HEK293 (cell line): ENCODE data around the gene ENDOG.

Source experiments
- CTCF ChIA-PET: fragments of 350-600 bp; formaldehyde crosslinking; extraction: SDS; loops from one replicate; lab custom pipeline; 2021; ENCODE audit warnings: antibody characterized with exemption; lab: Yijun Ruan, JAX
- POLR2A ChIA-PET: fragments of 300-600 bp; formaldehyde crosslinking; extraction: SDS; loops from one replicate; lab custom pipeline; 2020; ENCODE audit warnings: antibody characterized with exemption, inconsistent platforms; lab: Yijun Ruan, JAX
- H3K27ac ChIP-seq: fragments of 200-500 bp; sonication (Bioruptor generic); 2 replicates; pipeline ENCODE4 v1.5.1; 2014; ENCODE audit warnings: low read depth, low read length, control low read depth, inconsistent platforms; ENCODE audit errors: extremely low read depth
- H3K36me3 ChIP-seq, 2 experiments: fragments of 200-500 bp in 1 of 2; sonication (Bioruptor generic) in 1 of 2; 1 replicate in 1 of 2; 2 replicates in 1 of 2; pipeline ENCODE4 v1.5.1; 2014 to 2017; ENCODE audit warnings: inconsistent platforms in 2 of 2, low read length in 2 of 2; ENCODE audit not compliant: control insufficient read depth in 2 of 2, insufficient read depth in 1 of 2
- H3K4me1 ChIP-seq: fragments of 200-500 bp; sonication (Bioruptor generic); 2 replicates; pipeline ENCODE4 v1.5.1; 2014; ENCODE audit warnings: mild to moderate bottlenecking, low read length, inconsistent platforms; ENCODE audit not compliant: control insufficient read depth, insufficient read depth
- H3K4me3 ChIP-seq: 2 replicates; pipeline ENCODE4 v1.5.1; 2011; ENCODE audit warnings: low read depth, mild to moderate bottlenecking, control low read depth, low read length, moderate library complexity
- H3K9me3 ChIP-seq: fragments of 200-500 bp; sonication (Bioruptor generic); 2 replicates; pipeline ENCODE4 v1.5.1; 2014; ENCODE audit warnings: low read depth, low read length, inconsistent platforms; ENCODE audit not compliant: control insufficient read depth, insufficient read depth
- GLI4 ChIP-seq: fragments of 450-650 bp; formaldehyde crosslinking; IDR thresholded peaks from 2 replicates; pipeline ENCODE4 v1.5.1; 2016; ENCODE audit warnings: missing biosample characterization, missing genetic modification characterization
- IKZF3 ChIP-seq: fragments of 450-650 bp; IDR thresholded peaks from 2 replicates; pipeline ENCODE4 v1.5.0; 2018; ENCODE audit warnings: missing biosample characterization, mild to moderate bottlenecking, missing genetic modification characterization, moderate library complexity
- MYNN ChIP-seq: fragments of 450-650 bp; formaldehyde crosslinking; IDR thresholded peaks from 2 replicates; pipeline ENCODE4 v1.5.1; 2016; ENCODE audit warnings: missing biosample characterization, missing genetic modification characterization, borderline replicate concordance
- SCRT1 ChIP-seq: fragments of 450-650 bp; formaldehyde crosslinking; IDR thresholded peaks from 2 replicates; pipeline ENCODE4 v1.5.1; 2016; ENCODE audit warnings: missing biosample characterization, missing genetic modification characterization, borderline replicate concordance
- YY1 ChIP-seq: fragments of 450-650 bp; formaldehyde crosslinking; IDR thresholded peaks from 2 replicates; pipeline ENCODE4 v1.5.1; 2018; ENCODE audit warnings: missing biosample characterization, missing genetic modification characterization
- ZFP3 ChIP-seq: fragments of 450-650 bp; formaldehyde crosslinking; IDR thresholded peaks from 2 replicates; pipeline ENCODE4 v1.5.1; 2016; ENCODE audit warnings: low read depth, missing biosample characterization, missing genetic modification characterization
- ZNF184 ChIP-seq: fragments of 450-650 bp; IDR thresholded peaks from 2 replicates; pipeline ENCODE4 v1.5.1; 2018; ENCODE audit warnings: missing biosample characterization, mild to moderate bottlenecking, missing genetic modification characterization
- ZNF2 ChIP-seq: fragments of 450-650 bp; formaldehyde crosslinking; IDR thresholded peaks from 2 replicates; pipeline ENCODE4 v1.5.1; 2016; ENCODE audit warnings: missing biosample characterization, missing genetic modification characterization
- ZNF529 ChIP-seq: fragments of 450-650 bp; formaldehyde crosslinking; IDR thresholded peaks from 2 replicates; pipeline ENCODE4 v1.5.1; 2017; ENCODE audit warnings: missing genetic modification characterization, missing biosample characterization; ENCODE audit not compliant: insufficient replicate concordance
- ZNF549 ChIP-seq: fragments of 450-650 bp; IDR thresholded peaks from 2 replicates; pipeline ENCODE4 v1.5.1; 2018; ENCODE audit warnings: missing biosample characterization, missing genetic modification characterization, mild to moderate bottlenecking, inconsistent platforms, moderate library complexity
- ZNF560 ChIP-seq: fragments of 450-650 bp; formaldehyde crosslinking; IDR thresholded peaks from 2 replicates; pipeline ENCODE4 v1.5.1; 2017; ENCODE audit warnings: missing biosample characterization, missing genetic modification characterization, borderline replicate concordance
- ZNF561 ChIP-seq: fragments of 450-650 bp; IDR thresholded peaks from 2 replicates; pipeline ENCODE4 v1.5.1; 2018; ENCODE audit warnings: missing biosample characterization, missing genetic modification characterization, borderline replicate concordance
- ZNF596 ChIP-seq: fragments of 450-650 bp; IDR thresholded peaks from 2 replicates; pipeline ENCODE4 v1.5.0; 2018; ENCODE audit warnings: missing biosample characterization, mild to moderate bottlenecking, missing genetic modification characterization, moderate library complexity
- ZNF624 ChIP-seq: fragments of 450-650 bp; formaldehyde crosslinking; IDR thresholded peaks from 2 replicates; pipeline ENCODE4 v1.5.1; 2017; ENCODE audit warnings: missing biosample characterization, missing genetic modification characterization
- ZNF629 ChIP-seq: fragments of 450-650 bp; formaldehyde crosslinking; IDR thresholded peaks from 2 replicates; pipeline ENCODE4 v1.5.1; 2017; ENCODE audit warnings: missing biosample characterization, missing genetic modification characterization
- ZNF701 ChIP-seq: fragments of 450-650 bp; formaldehyde crosslinking; IDR thresholded peaks from 2 replicates; pipeline ENCODE4 v1.5.1; 2016; ENCODE audit warnings: missing biosample characterization, missing genetic modification characterization
- ZNF76 ChIP-seq: fragments of 450-650 bp; formaldehyde crosslinking; IDR thresholded peaks from 2 replicates; pipeline ENCODE4; 2016; ENCODE audit warnings: low read depth, missing biosample characterization, missing genetic modification characterization, borderline replicate concordance
- ZNF777 ChIP-seq: fragments of 450-650 bp; formaldehyde crosslinking; IDR thresholded peaks from 2 replicates; pipeline ENCODE4 v1.5.1; 2017; ENCODE audit warnings: missing biosample characterization, missing genetic modification characterization, borderline replicate concordance
- ZNF830 ChIP-seq: fragments of 450-650 bp; IDR thresholded peaks from 2 replicates; pipeline ENCODE4 v1.5.0; 2018; ENCODE audit warnings: missing biosample characterization, missing genetic modification characterization, low read depth, mild to moderate bottlenecking, moderate library complexity
- TF ChIP-seq, protein P1 (sequence below): fragments of 450-650 bp; formaldehyde crosslinking; IDR thresholded peaks from 2 replicates; pipeline ENCODE4 v1.5.1; 2016; ENCODE audit warnings: missing biosample characterization, missing genetic modification characterization, borderline replicate concordance
- TF ChIP-seq, protein P2 (sequence below): fragments of 450-650 bp; formaldehyde crosslinking; IDR thresholded peaks from 2 replicates; pipeline ENCODE4 v1.5.1; 2016; ENCODE audit warnings: missing biosample characterization, missing genetic modification characterization
- TF ChIP-seq, protein P3 (sequence below): fragments of 450-650 bp; formaldehyde crosslinking; conservative IDR thresholded peaks from 2 replicates; pipeline ENCODE4 v1.5.1; 2016; ENCODE audit warnings: low read depth, missing biosample characterization, missing genetic modification characterization
- TF ChIP-seq, protein P4 (sequence below): fragments of 450-650 bp; formaldehyde crosslinking; optimal IDR thresholded peaks from 2 replicates; pipeline ENCODE3; 2016; ENCODE audit warnings: missing biosample characterization, mild to moderate bottlenecking, missing genetic modification characterization
- TF ChIP-seq, protein P5 (sequence below): fragments of 450-650 bp; formaldehyde crosslinking; IDR thresholded peaks from 2 replicates; pipeline ENCODE4 v1.5.1; 2016; ENCODE audit warnings: missing biosample characterization, missing genetic modification characterization

Gene ENDOG

DNA sequence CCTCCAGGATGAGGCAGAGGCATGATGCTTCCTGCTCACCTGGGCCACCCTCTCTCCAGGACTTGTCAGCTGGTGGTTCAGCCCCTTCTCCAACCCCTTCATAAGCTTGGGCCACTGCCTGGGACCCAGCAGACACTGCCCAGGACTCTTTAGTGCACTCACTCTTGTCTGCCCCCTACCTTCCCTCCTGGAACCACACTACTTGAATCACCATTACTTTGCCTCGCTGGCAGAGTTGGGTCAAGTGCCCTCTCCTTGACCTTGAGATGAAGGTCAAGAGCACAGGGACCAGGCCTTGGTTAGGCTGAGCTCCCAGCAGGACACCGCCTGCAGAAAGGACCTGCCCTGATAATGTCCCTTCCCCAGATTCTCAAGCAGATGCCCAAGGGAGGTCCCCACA lies 8.5 kb upstream of the ENDOG start:
- H3K4me1 ChIP-seq: no peaks in the 10 kb centered on the region
- H3K36me3 ChIP-seq: peaks cover 0 to 45% of the 10 kb centered on the region in 2 experiments; a peak in 2 of 3 replicates
- no peaks in the 10 kb centered on the region for H3K9me3 ChIP-seq
- H3K4me3 ChIP-seq: no peak overlapping the region
- ChIA-PET POLR2A (interaction anchor here (1.2 kb wide), 1 partner anchor 8 kb away, joined by 5 read pairs; the partner anchor contains the start of gene ENDOG), CTCF (interaction anchor here (0.6 to 1.7 kb wide), 8 partner anchors 8 to 174 kb away, joined by 3 to 7 read pairs (median 4); partner anchors contain the start of genes ENDOG and TBC1D13)
- TF ChIP-seq GLI4 (no peak), ZNF777 (tag by site-specific recombination) (no peak), ZFP3 (tag by site-specific recombination) (no peak), ZNF596 (tag by site-specific recombination) (no peak), IKZF3 (no peak), ZNF184 (tag by site-specific recombination) (no peak), ZNF629 (no peak), ZNF76 (no peak), MYNN (tag by site-specific recombination) (no peak), ZNF529 (no peak), SCRT1 (tag by site-specific recombination) (no peak), ZNF561 (tag by site-specific recombination) (no peak), ZNF701 (tag by site-specific recombination) (no peak)
- TF ChIP-seq, protein P1, sequence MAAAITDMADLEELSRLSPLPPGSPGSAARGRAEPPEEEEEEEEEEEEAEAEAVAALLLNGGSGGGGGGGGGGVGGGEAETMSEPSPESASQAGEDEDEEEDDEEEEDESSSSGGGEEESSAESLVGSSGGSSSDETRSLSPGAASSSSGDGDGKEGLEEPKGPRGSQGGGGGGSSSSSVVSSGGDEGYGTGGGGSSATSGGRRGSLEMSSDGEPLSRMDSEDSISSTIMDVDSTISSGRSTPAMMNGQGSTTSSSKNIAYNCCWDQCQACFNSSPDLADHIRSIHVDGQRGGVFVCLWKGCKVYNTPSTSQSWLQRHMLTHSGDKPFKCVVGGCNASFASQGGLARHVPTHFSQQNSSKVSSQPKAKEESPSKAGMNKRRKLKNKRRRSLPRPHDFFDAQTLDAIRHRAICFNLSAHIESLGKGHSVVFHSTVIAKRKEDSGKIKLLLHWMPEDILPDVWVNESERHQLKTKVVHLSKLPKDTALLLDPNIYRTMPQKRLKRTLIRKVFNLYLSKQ (tag by site-specific recombination): no peak
- TF ChIP-seq, protein P2, sequence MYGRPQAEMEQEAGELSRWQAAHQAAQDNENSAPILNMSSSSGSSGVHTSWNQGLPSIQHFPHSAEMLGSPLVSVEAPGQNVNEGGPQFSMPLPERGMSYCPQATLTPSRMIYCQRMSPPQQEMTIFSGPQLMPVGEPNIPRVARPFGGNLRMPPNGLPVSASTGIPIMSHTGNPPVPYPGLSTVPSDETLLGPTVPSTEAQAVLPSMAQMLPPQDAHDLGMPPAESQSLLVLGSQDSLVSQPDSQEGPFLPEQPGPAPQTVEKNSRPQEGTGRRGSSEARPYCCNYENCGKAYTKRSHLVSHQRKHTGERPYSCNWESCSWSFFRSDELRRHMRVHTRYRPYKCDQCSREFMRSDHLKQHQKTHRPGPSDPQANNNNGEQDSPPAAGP (tag by site-specific recombination): no peak
- TF ChIP-seq, protein P3, sequence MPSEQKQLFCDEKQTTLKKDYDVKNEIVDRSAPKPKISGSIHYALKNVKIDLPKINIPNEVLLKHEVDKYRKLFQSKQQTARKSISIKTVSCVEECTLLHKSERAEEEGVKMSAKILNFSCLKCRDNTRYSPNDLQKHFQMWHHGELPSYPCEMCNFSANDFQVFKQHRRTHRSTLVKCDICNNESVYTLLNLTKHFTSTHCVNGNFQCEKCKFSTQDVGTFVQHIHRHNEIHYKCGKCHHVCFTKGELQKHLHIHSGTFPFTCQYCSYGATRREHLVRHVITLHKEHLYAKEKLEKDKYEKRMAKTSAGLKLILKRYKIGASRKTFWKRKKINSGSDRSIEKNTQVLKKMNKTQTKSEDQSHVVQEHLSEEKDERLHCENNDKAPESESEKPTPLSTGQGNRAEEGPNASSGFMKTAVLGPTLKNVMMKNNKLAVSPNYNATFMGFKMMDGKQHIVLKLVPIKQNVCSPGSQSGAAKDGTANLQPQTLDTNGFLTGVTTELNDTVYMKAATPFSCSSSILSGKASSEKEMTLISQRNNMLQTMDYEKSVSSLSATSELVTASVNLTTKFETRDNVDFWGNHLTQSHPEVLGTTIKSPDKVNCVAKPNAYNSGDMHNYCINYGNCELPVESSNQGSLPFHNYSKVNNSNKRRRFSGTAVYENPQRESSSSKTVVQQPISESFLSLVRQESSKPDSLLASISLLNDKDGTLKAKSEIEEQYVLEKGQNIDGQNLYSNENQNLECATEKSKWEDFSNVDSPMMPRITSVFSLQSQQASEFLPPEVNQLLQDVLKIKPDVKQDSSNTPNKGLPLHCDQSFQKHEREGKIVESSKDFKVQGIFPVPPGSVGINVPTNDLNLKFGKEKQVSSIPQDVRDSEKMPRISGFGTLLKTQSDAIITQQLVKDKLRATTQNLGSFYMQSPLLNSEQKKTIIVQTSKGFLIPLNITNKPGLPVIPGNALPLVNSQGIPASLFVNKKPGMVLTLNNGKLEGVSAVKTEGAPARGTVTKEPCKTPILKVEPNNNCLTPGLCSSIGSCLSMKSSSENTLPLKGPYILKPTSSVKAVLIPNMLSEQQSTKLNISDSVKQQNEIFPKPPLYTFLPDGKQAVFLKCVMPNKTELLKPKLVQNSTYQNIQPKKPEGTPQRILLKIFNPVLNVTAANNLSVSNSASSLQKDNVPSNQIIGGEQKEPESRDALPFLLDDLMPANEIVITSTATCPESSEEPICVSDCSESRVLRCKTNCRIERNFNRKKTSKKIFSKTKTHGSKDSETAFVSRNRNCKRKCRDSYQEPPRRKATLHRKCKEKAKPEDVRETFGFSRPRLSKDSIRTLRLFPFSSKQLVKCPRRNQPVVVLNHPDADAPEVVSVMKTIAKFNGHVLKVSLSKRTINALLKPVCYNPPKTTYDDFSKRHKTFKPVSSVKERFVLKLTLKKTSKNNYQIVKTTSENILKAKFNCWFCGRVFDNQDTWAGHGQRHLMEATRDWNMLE: no peak
- TF ChIP-seq, protein P4, sequence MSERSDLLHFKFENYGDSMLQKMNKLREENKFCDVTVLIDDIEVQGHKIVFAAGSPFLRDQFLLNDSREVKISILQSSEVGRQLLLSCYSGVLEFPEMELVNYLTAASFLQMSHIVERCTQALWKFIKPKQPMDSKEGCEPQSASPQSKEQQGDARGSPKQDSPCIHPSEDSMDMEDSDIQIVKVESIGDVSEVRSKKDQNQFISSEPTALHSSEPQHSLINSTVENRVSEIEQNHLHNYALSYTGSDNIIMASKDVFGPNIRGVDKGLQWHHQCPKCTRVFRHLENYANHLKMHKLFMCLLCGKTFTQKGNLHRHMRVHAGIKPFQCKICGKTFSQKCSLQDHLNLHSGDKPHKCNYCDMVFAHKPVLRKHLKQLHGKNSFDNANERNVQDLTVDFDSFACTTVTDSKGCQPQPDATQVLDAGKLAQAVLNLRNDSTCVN: no peak
- H3K27ac ChIP-seq: no peak overlapping the region

DNA sequence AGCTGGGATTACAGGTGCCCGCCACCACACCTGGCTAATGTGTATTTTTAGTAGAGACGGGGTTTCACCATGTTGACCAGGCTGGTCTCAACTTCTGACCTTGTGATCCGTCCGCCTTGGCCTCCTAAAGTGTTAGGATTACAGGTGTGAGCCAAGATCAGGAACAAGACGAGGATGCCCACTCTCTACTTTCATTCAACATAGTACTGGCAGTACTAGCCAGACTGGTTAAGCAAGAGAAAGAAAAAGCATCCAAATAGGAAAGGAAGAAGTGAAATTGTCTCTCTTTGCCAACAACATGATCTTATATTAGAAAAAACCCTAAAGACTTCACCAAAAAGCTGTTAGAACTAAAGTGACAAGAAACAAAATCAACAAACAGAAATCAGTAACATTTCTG lies 7.4 kb upstream of the ENDOG start:
- Histone ChIP-seq H3K36me3 (peaks cover 0 to 35% of the 10 kb centered on the region in 2 experiments; a peak in 2 of 3 replicates), H3K9me3 (no peaks in the 10 kb centered on the region), H3K4me1 (no peaks in the 10 kb centered on the region), H3K27ac (no peak overlapping the region), H3K4me3 (no peak overlapping the region)
- ChIA-PET POLR2A (no interaction called here), CTCF (interaction anchor here (0.6 to 1.7 kb wide), 6 partner anchors 7 to 411 kb away, joined by 3 to 7 read pairs (median 4); partner anchors contain the start of genes ENDOG and TBC1D13)
- TF ChIP-seq ZNF2 (tag by site-specific recombination): no peak
- TF ChIP-seq ZNF830 (tag by site-specific recombination): no peak
- no peak for TF ChIP-seq ZNF549 (tag by site-specific recombination)
- TF ChIP-seq ZNF624 (tag by site-specific recombination): no peak
- no peak for TF ChIP-seq YY1 (tag by site-specific recombination)
- no peak for TF ChIP-seq ZNF560 (tag by site-specific recombination)
- TF ChIP-seq, protein P5, sequence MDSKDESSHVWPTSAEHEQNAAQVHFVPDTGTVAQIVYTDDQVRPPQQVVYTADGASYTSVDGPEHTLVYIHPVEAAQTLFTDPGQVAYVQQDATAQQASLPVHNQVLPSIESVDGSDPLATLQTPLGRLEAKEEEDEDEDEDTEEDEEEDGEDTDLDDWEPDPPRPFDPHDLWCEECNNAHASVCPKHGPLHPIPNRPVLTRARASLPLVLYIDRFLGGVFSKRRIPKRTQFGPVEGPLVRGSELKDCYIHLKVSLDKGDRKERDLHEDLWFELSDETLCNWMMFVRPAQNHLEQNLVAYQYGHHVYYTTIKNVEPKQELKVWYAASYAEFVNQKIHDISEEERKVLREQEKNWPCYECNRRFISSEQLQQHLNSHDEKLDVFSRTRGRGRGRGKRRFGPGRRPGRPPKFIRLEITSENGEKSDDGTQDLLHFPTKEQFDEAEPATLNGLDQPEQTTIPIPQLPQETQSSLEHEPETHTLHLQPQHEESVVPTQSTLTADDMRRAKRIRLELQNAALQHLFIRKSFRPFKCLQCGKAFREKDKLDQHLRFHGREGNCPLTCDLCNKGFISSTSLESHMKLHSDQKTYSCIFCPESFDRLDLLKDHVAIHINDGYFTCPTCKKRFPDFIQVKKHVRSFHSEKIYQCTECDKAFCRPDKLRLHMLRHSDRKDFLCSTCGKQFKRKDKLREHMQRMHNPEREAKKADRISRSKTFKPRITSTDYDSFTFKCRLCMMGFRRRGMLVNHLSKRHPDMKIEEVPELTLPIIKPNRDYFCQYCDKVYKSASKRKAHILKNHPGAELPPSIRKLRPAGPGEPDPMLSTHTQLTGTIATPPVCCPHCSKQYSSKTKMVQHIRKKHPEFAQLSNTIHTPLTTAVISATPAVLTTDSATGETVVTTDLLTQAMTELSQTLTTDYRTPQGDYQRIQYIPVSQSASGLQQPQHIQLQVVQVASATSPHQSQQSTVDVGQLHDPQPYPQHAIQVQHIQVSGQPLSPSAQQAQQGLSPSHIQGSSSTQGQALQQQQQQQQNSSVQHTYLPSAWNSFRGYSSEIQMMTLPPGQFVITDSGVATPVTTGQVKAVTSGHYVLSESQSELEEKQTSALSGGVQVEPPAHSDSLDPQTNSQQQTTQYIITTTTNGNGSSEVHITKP (tag by site-specific recombination): no peak
